LNCaP clone FGC (cell line): ENCODE results near the gene OPN3.

Experiments
- DNase-seq: peaks from one replicate; pipeline ENCODE4 v3.0.0-alpha.2; 2011; ENCODE audit warnings: low read depth
- H3K4me3 ChIP-seq: 2 replicates; pipeline ENCODE4 v1.5.1; 2011; ENCODE audit warnings: mild to moderate bottlenecking, low read depth, low read length, control low read depth
- TF ChIP-seq, protein P1 (sequence below): IDR thresholded peaks from 2 replicates; pipeline ENCODE4 v1.5.1; 2012; ENCODE audit warnings: mild to moderate bottlenecking; ENCODE audit not compliant: control insufficient read depth, insufficient read depth; ENCODE audit errors: extremely low read depth

Gene OPN3

GRCh38 chr1:241638909-241639622 is 1.1 kb downstream of the OPN3 start:
- TF ChIP-seq, protein P1, sequence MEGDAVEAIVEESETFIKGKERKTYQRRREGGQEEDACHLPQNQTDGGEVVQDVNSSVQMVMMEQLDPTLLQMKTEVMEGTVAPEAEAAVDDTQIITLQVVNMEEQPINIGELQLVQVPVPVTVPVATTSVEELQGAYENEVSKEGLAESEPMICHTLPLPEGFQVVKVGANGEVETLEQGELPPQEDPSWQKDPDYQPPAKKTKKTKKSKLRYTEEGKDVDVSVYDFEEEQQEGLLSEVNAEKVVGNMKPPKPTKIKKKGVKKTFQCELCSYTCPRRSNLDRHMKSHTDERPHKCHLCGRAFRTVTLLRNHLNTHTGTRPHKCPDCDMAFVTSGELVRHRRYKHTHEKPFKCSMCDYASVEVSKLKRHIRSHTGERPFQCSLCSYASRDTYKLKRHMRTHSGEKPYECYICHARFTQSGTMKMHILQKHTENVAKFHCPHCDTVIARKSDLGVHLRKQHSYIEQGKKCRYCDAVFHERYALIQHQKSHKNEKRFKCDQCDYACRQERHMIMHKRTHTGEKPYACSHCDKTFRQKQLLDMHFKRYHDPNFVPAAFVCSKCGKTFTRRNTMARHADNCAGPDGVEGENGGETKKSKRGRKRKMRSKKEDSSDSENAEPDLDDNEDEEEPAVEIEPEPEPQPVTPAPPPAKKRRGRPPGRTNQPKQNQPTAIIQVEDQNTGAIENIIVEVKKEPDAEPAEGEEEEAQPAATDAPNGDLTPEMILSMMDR: no peak
- peak overlapping the region; percentile 83 for H3K4me3 ChIP-seq
- DNase-seq: no peak

DNA sequence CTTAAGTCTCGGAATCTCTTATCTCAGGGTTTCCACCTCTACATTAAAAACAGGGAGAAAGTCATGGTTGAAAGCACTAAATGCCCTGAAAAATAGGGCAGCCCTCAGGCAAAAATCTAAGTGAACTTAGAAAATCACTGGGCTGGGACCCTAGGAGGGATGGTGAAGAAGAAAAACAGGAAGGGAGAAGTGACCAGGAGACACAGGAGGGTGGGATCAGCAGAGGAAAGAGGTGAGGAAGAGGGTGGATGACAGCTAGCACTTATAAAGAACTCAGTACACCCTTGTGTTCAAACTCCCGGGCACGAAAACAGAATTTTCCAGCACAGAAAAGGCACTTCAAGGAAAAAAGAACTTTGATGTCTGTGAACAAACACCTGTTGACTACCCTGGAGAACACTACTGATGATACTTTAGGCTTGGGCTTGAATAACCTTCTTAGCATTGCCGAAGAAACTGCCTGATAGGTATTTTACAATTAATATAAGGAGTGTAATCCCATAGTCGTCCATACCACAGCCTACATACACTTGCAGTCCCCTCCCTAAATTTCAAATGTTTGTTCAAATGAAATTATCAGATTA is 2.0 kb downstream of the OPN3 start:
- no peak overlapping the region for H3K4me3 ChIP-seq

DNA sequence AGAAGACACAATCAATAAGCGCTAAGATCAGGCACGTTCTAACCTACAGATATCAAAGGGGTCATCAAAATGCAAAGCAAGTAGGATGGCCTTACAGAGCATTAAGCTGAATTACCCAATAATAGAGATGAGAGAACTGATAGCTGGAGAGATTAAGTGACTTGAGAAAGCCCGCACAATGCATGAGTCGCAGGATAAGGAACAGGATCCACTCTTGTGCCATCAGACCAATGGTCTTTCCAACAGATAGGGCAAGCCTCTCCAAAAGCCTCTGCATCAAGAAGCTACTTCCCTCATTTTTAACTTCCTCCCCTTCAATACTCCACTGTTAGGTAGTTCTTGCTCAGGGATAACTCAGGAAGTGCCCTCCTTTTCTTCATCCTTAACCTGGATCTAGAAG is 2.6 kb downstream of the OPN3 start:
- TF ChIP-seq, protein P1: no peak
- no peak for DNase-seq
- H3K4me3 ChIP-seq: no peak overlapping the region

More for the DNA sequence above, 2.0 kb downstream of the OPN3 start:
- TF ChIP-seq, protein P1: no peak
- no peak for DNase-seq

- DNase-seq: no peak
- no peak overlapping the region for H3K4me3 ChIP-seq
Measured at GRCh38 chr1:241637046-241637590, 3.1 kb downstream of the OPN3 start.

DNA sequence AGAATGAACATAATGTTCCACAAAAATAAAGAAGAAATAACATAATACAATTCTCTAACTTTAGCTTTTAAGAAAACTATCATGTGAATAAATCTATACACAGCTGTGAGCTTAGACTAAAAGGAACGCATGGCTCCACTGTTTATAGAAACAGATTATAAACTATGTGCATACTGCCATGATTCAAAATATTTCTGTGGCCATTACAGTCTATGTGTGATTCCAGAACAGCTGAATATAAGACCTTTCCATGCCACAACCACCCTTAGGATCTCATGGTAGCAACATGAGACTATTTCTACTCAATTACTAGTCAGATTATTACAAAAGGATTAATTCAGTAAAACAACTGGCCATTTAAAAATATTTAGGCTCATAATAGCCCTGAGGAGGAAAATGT is 3.9 kb downstream of the OPN3 start:
- no peak overlapping the region for H3K4me3 ChIP-seq
- no peak for DNase-seq
- TF ChIP-seq, protein P1: no peak

More at GRCh38 chr1:241637046-241637590, 3.1 kb downstream of the OPN3 start:
- TF ChIP-seq, protein P1: no peak

GRCh38 chr1:241635556-241636152 is 4.5 kb downstream of the OPN3 start:
- TF ChIP-seq, protein P1: no peak
- no peak for DNase-seq
- no peak overlapping the region for H3K4me3 ChIP-seq
